Endothelial cell (in vitro differentiated cells): ENCODE measurements around the gene AP5S1. TPM values are rescaled to one million over a fixed set of nuclear protein-coding genes. Genes with fewer than 3 reads are reported as not detected.

Experiments used
- DNase-seq: peaks from one replicate; pipeline ENCODE4 v3.0.0; 2021; ENCODE audit warnings: low spot score
- H3K27ac Mint-ChIP-seq: one replicate; pipeline ENCODE4 v1.8.0; 2021; ENCODE audit warnings: mixed read lengths, inconsistent platforms; ENCODE audit not compliant: unreplicated experiment
- H3K27me3 Mint-ChIP-seq: one replicate; pipeline ENCODE4 v1.8.0; 2021; ENCODE audit warnings: mild to moderate bottlenecking, moderate library complexity, mixed read lengths, inconsistent platforms; ENCODE audit not compliant: unreplicated experiment
- H3K36me3 Mint-ChIP-seq: one replicate; pipeline ENCODE4 v1.8.0; 2021; ENCODE audit warnings: mild to moderate bottlenecking, low read depth, mixed read lengths, inconsistent platforms; ENCODE audit not compliant: unreplicated experiment
- H3K4me1 Mint-ChIP-seq: one replicate; pipeline ENCODE4 v1.8.0; 2021; ENCODE audit warnings: mild to moderate bottlenecking, mixed read lengths, inconsistent platforms; ENCODE audit not compliant: unreplicated experiment
- H3K4me3 Mint-ChIP-seq: one replicate; pipeline ENCODE4 v1.8.0; 2021; ENCODE audit warnings: mild to moderate bottlenecking, mixed read lengths, inconsistent platforms; ENCODE audit not compliant: unreplicated experiment
- H3K9me3 Mint-ChIP-seq: one replicate; pipeline ENCODE4 v1.8.0; 2021; ENCODE audit warnings: mixed read lengths, inconsistent platforms; ENCODE audit not compliant: unreplicated experiment
- total RNA-seq: library from RNA; stranded (reverse); fragmentation: NEBNext Ultra II Directional; extraction: Animal tissue kit (Norgen Biotek cat#: 25700); gene quantifications from one replicate; pipeline ENCODE4 v1.2.1, GENCODE V29; 2021; ENCODE audit not compliant: unreplicated experiment
- TF ChIP-seq, protein P1 (sequence below): fragments of 200-600 bp; sonication (generic); IDR thresholded peaks from one replicate; pipeline ENCODE4 v1.5.0; 2021; ENCODE audit warnings: antibody characterized with exemption; ENCODE audit not compliant: unreplicated experiment

Gene AP5S1
- total RNA-seq, 1 donor from 2014 or later = 9.9 TPM

GRCh38 chr20:3820901-3821727 lies 767 bp downstream of the AP5S1 start:
- H3K4me3 Mint-ChIP-seq = peak overlapping the region; percentile 95
- H3K27me3 Mint-ChIP-seq = peaks cover 8% of the 10 kb centered on the region
- H3K27ac Mint-ChIP-seq = peak overlapping the region; percentile 97
- TF ChIP-seq, protein P1, sequence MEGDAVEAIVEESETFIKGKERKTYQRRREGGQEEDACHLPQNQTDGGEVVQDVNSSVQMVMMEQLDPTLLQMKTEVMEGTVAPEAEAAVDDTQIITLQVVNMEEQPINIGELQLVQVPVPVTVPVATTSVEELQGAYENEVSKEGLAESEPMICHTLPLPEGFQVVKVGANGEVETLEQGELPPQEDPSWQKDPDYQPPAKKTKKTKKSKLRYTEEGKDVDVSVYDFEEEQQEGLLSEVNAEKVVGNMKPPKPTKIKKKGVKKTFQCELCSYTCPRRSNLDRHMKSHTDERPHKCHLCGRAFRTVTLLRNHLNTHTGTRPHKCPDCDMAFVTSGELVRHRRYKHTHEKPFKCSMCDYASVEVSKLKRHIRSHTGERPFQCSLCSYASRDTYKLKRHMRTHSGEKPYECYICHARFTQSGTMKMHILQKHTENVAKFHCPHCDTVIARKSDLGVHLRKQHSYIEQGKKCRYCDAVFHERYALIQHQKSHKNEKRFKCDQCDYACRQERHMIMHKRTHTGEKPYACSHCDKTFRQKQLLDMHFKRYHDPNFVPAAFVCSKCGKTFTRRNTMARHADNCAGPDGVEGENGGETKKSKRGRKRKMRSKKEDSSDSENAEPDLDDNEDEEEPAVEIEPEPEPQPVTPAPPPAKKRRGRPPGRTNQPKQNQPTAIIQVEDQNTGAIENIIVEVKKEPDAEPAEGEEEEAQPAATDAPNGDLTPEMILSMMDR = no peak
- peaks cover 4% of the 10 kb centered on the region for H3K36me3 Mint-ChIP-seq
- no peaks in the 10 kb centered on the region for H3K9me3 Mint-ChIP-seq
- H3K4me1 Mint-ChIP-seq = peaks cover 14% of the 10 kb centered on the region
- DNase-seq = no peak

DNA sequence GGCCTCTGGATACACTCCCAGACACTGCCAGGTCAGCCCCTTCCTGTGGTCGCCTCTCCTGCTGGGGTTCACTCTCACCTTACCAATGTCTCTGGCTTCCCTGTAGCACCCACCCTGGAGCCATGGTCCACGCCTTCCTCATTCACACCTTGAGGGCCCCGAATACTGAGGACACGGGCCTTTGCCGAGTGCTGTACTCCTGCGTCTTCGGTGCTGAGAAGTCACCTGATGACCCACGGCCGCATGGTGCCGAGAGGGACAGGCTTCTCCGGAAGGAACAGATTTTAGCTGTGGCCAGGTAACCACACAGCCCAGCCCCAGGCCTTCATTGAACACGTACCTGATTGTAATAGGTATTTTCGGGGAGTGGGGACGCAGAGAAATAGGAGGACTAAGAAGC lies 1.6 kb downstream of the AP5S1 start:
- Mint-ChIP-seq H3K4me1 (peaks cover 14% of the 10 kb centered on the region), H3K27me3 (peaks cover 5% of the 10 kb centered on the region), H3K9me3 (no peaks in the 10 kb centered on the region), H3K27ac (peak overlapping the region; percentile 37), H3K4me3 (peak overlapping the region; percentile 68), H3K36me3 (peaks cover 6% of the 10 kb centered on the region)
- TF ChIP-seq, protein P1 = no peak
- DNase-seq = no peak

GRCh38 chr20:3823881-3824280 lies 3.5 kb downstream of the AP5S1 start:
- TF ChIP-seq, protein P1 = no peak
- Mint-ChIP-seq H3K27ac (no peak overlapping the region), H3K4me1 (peaks cover 12% of the 10 kb centered on the region), H3K9me3 (no peaks in the 10 kb centered on the region), H3K36me3 (peaks cover 7% of the 10 kb centered on the region), H3K27me3 (peaks cover 5% of the 10 kb centered on the region), H3K4me3 (no peak overlapping the region)
- DNase-seq = no peak

DNA sequence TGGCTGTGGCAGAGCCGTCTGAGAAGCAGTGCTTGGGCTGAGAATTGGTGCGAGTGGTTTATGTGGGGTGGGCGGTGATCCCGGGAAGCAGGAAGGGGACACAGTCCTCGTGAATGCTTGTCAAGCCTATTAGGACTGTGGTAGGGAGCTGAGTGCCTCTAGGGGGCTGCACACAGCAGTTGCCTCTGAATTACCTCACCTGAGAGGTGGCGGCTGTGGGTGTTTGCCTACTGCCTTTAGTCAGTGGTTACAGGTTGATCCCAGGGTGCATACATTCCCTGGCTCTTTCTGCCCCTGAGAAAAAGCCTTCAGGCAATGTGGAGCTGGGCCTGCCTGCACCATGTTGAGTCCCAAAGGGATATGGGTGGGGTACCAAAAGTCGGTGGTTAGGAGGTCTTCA lies 5.2 kb downstream of the AP5S1 start:
- DNase-seq = no peak
- Mint-ChIP-seq H3K27me3 (peaks cover 5% of the 10 kb centered on the region), H3K36me3 (peaks cover 7% of the 10 kb centered on the region), H3K4me1 (peaks cover 4% of the 10 kb centered on the region), H3K4me3 (no peak overlapping the region), H3K9me3 (no peaks in the 10 kb centered on the region), H3K27ac (no peak overlapping the region)
- TF ChIP-seq, protein P1 = no peak

DNA sequence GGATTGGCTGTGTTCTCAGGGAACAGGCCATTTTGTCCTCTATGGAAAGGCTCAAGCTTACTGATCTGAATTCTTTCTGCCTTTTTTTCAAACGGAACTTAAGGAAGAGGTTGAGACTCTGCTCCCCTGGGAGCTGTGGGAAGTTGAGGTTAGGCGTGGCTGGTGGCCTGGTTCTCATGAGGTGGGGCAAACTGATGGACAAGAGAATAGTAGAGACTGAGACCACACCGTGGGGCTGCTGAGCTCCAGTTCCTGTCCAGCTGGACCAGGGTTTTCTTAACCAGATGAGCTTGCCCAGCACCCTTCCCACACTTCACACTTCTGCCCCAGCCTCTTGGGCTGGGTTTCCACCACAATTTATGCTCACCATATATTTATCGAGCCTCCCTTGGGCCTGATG lies 6.1 kb downstream of the AP5S1 start:
- Mint-ChIP-seq H3K9me3 (no peaks in the 10 kb centered on the region), H3K4me3 (no peak overlapping the region), H3K4me1 (no peaks in the 10 kb centered on the region), H3K27me3 (no peaks in the 10 kb centered on the region), H3K27ac (no peak overlapping the region), H3K36me3 (peaks cover 3% of the 10 kb centered on the region)
- DNase-seq = no peak
- TF ChIP-seq, protein P1 = no peak
